HCT116 (cell line): ENCODE measurements around the gene PLEK. TPM values are rescaled to one million over a fixed set of nuclear protein-coding genes. Genes with fewer than 3 reads are reported as not detected.

ENCODE experiments used
- ATAC-seq: fragments of 200-7000 bp; cut with Tn5 transposase; 2 replicates; pipeline ENCODE4 v1.9.1; 2020; ENCODE audit warnings: mild to moderate bottlenecking, moderate library complexity
- BruUV-seq: library from RNA; stranded (reverse); fragments of 400-500 nt; replicated peaks from 2 replicates; lab custom pipeline; 2021; lab: Mats Ljungman, UMichigan
- CTCF ChIA-PET: fragments of 300-600 bp; sonication (Branson Sonifier 250); formaldehyde crosslinking; loops from one replicate; lab custom pipeline; 2021; ENCODE audit warnings: antibody characterized with exemption; lab: Charles Lee
- POLR2A ChIA-PET: fragments of 300-600, 350-600 bp; sonication (Branson Sonifier 250); formaldehyde crosslinking; loops from one replicate; lab custom pipeline; 2021; ENCODE audit warnings: antibody characterized with exemption; lab: Charles Lee
- RAD21 ChIA-PET, 2 experiments: fragments of 300-600 bp; sonication (Branson Sonifier 250); formaldehyde crosslinking; loops; one replicate each; lab custom pipeline; 2023; ENCODE audit warnings: low total read pairs in 2 of 2; ENCODE audit not compliant: uncharacterized antibody in 2 of 2, unreplicated experiment in 2 of 2, low non-redundant PET in 1 of 2; lab: Charles Lee
- DNase-seq: peaks from one replicate; pipeline ENCODE4 v3.0.0-alpha.2; 2010; ENCODE audit warnings: low read depth, low spot score
- H2AFZ ChIP-seq: fragments of 200-600 bp; shearing (Covaris generic), sonication (generic); 2 replicates; pipeline ENCODE4 v1.6.1; 2017; ENCODE audit warnings: low read depth, mixed run types, mixed read lengths, antibody characterized with exemption, low read length; ENCODE audit not compliant: poor library complexity, severe bottlenecking
- H3K27ac ChIP-seq: 2 replicates; pipeline ENCODE4 v1.5.1; 2012; ENCODE audit warnings: low read depth, low read length
- H3K27me3 ChIP-seq: fragments of 200-600 bp; sonication (generic); 2 replicates; pipeline ENCODE4 v1.6.1; 2016; ENCODE audit warnings: mixed run types, low read length, mixed read lengths; ENCODE audit not compliant: insufficient read depth
- H3K36me3 ChIP-seq, 2 experiments: fragments of 200-500 bp in 1 of 2; fragments of 200-600 bp in 1 of 2; sonication (Bioruptor generic) in 1 of 2; sonication (generic) in 1 of 2; 2 replicates each; pipeline versions ENCODE4 v1.5.1 to v1.6.1; 2014 to 2016; ENCODE audit warnings: low read length in 2 of 2, inconsistent platforms in 1 of 2, mixed read lengths in 1 of 2, mixed run types in 1 of 2; ENCODE audit not compliant: insufficient read depth in 2 of 2, control insufficient read depth in 1 of 2
- H3K4me1 ChIP-seq, 2 experiments: fragments of 200-600 bp in 1 of 2; sonication (generic) in 1 of 2; 2 replicates each; pipeline versions ENCODE4 v1.5.1 to v1.6.1; 2012 to 2017; ENCODE audit warnings: low read length in 2 of 2, inconsistent platforms in 1 of 2, mild to moderate bottlenecking in 1 of 2, mixed read lengths in 1 of 2, mixed run types in 1 of 2, moderate library complexity in 1 of 2; ENCODE audit not compliant: insufficient read depth in 2 of 2, control insufficient read depth in 1 of 2
- H3K4me2 ChIP-seq: fragments of 200-600 bp; sonication (generic); 2 replicates; pipeline ENCODE4 v1.6.1; 2017; ENCODE audit warnings: mixed run types, low read length, mixed read lengths
- H3K4me3 ChIP-seq, 2 experiments: fragments of 200-600 bp in 1 of 2; sonication (generic) in 1 of 2; replicated peaks in 1 of 2; 2 replicates each; pipeline ENCODE4 v1.5.1; 2011 to 2016; ENCODE audit warnings: low read length in 2 of 2, control low read depth in 1 of 2, low read depth in 1 of 2, mild to moderate bottlenecking in 1 of 2, mixed read lengths in 1 of 2, mixed run types in 1 of 2
- H3K79me2 ChIP-seq: fragments of 200-600 bp; sonication (generic); 2 replicates; pipeline ENCODE4 v1.6.1; 2017; ENCODE audit warnings: mild to moderate bottlenecking, mixed run types, low read length, moderate library complexity, mixed read lengths; ENCODE audit not compliant: insufficient read depth
- H3K9ac ChIP-seq: fragments of 200-600 bp; sonication (generic); 2 replicates; pipeline ENCODE4 v1.6.1; 2016; ENCODE audit warnings: low read length, mixed read lengths
- H3K9me2 ChIP-seq: fragments of 200-600 bp; sonication (generic), shearing (Covaris generic); 2 replicates; pipeline ENCODE4 v1.6.1; 2017; ENCODE audit warnings: mixed run types, mild to moderate bottlenecking, moderate library complexity; ENCODE audit not compliant: insufficient read depth
- H3K9me3 ChIP-seq, 2 experiments: fragments of 200-500 bp in 1 of 2; fragments of 200-600 bp in 1 of 2; sonication (Bioruptor generic) in 1 of 2; sonication (generic) in 1 of 2; 2 replicates each; pipeline ENCODE4 v1.6.1; 2014 to 2017; ENCODE audit warnings: low read length in 2 of 2, mixed read lengths in 2 of 2, inconsistent platforms in 1 of 2, low read depth in 1 of 2, mild to moderate bottlenecking in 1 of 2, mixed run types in 1 of 2, moderate library complexity in 1 of 2; ENCODE audit not compliant: control insufficient read depth in 1 of 2, insufficient read depth in 1 of 2
- H4K20me1 ChIP-seq: fragments of 200-600 bp; sonication (generic), shearing (Covaris generic); 2 replicates; pipeline ENCODE4 v1.6.1; 2017; ENCODE audit warnings: mixed run types, mild to moderate bottlenecking, moderate library complexity; ENCODE audit not compliant: insufficient read depth
- CBX3 ChIP-seq: IDR thresholded peaks from 2 replicates; pipeline ENCODE4 v1.6.1; 2012; ENCODE audit warnings: low read depth
- EGR1 ChIP-seq: IDR thresholded peaks from 2 replicates; pipeline ENCODE4 v1.6.1; 2012; ENCODE audit warnings: low read depth
- POLR2A ChIP-seq: IDR thresholded peaks from 2 replicates; pipeline ENCODE4 v1.7.0; 2011; ENCODE audit warnings: borderline replicate concordance; ENCODE audit not compliant: insufficient read depth, insufficient read length; ENCODE audit errors: extremely low read depth
- SIN3A ChIP-seq: IDR thresholded peaks from 2 replicates; pipeline ENCODE4 v1.6.1; 2012; ENCODE audit warnings: low read depth
- TCF7L2 ChIP-seq: IDR thresholded peaks from 2 replicates; pipeline ENCODE4 v1.7.0; 2011; ENCODE audit warnings: borderline replicate concordance, inconsistent platforms; ENCODE audit not compliant: insufficient read depth, insufficient read length; ENCODE audit errors: extremely low read depth
- YY1 ChIP-seq: IDR thresholded peaks from 2 replicates; pipeline ENCODE4 v1.6.1; 2011; ENCODE audit warnings: low read length, low read depth, moderate library complexity, mild to moderate bottlenecking; ENCODE audit not compliant: insufficient replicate concordance; ENCODE audit errors: extremely low read depth
- ZFX ChIP-seq: fragments of 450-650 bp; IDR thresholded peaks from 2 replicates; pipeline ENCODE4 v1.6.1; 2017
- intact Hi-C: fragments of 100-400 bp; cut with micrococcal nuclease; formaldehyde crosslinking; loops from 2 replicates; pipeline ENCODE4 v1.10.0; 2022
- total RNA-seq: library from RNA; stranded (reverse); gene quantifications from one replicate; pipeline ENCODE4 v1.2.1, GENCODE V29; 2021; ENCODE audit not compliant: unreplicated experiment
- TF ChIP-seq, protein P1 (sequence below): IDR thresholded peaks from 2 replicates; pipeline ENCODE4 v1.6.1; 2012; ENCODE audit warnings: low read depth
- TF ChIP-seq, protein P2 (sequence below): IDR thresholded peaks from 2 replicates; pipeline ENCODE4 v1.6.1; 2012
- TF ChIP-seq, protein P3 (sequence below), 3 experiments: fragments of 200-600 bp in 1 of 3; sonication (generic) in 1 of 3; IDR thresholded peaks in 2 of 3; conservative IDR thresholded peaks in 1 of 3; 2 replicates each; pipeline ENCODE4 v1.5.1; 2012 to 2017; ENCODE audit warnings: low read depth in 2 of 3, low read length in 2 of 3, antibody characterized with exemption in 1 of 3, borderline replicate concordance in 1 of 3, control low read depth in 1 of 3, mild to moderate bottlenecking in 1 of 3, mixed read lengths in 1 of 3, mixed run types in 1 of 3, moderate library complexity in 1 of 3; ENCODE audit not compliant: insufficient read depth in 1 of 3
- TF ChIP-seq, protein P4 (sequence below): IDR thresholded peaks from 2 replicates; pipeline ENCODE4 v1.6.1; 2011; ENCODE audit warnings: mild to moderate bottlenecking, low read length, moderate library complexity; ENCODE audit not compliant: insufficient replicate concordance; ENCODE audit errors: extremely low read depth

PLEK gene
- total RNA-seq, 1 experiment from 2014 or later: 0.22 TPM

DNA sequence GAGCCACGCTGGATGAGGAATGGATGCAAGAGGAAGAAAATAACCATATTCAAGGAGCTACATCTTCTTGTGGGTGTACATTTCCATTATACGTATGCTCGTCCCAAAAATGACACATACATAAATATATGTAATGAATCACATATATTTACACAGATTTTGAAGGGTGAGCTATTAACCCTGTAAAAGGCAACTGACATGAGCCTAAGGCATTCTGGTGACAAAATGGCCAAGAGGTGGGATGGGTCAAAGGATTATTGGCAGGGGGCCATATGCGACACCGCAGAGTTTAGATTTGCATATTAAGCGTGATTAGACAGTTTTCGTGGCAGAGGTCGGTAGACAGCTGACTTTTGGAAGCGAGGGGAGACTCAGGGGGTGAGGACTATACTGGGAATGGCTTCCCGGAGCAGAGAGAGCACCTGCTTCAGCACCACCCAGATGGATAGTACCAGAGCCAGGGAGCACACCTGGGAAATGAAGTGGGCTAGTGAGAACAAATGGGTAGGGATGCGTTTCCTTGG is 44.9 kb upstream of the PLEK start:
- ChIA-PET CTCF (no interaction called here), RAD21 (no interaction called here), POLR2A (no interaction called here)
- Histone ChIP-seq H3K27ac (no peak overlapping the region), H3K4me3 (no peak overlapping the region), H3K9me3 (no peaks in the 10 kb centered on the region), H2AFZ (no peak overlapping the region), H4K20me1 (no peaks in the 10 kb centered on the region), H3K4me2 (no peak overlapping the region), H3K4me1 (no peaks in the 10 kb centered on the region), H3K9ac (no peak overlapping the region), H3K79me2 (no peaks in the 10 kb centered on the region), H3K9me2 (no peaks in the 10 kb centered on the region), H3K36me3 (no peaks in the 10 kb centered on the region), H3K27me3 (no peaks in the 10 kb centered on the region)
- ATAC-seq: no peak
- no peak for DNase-seq
- no TSS peak for BruUV-seq
- TF ChIP-seq CBX3: no peak
- TF ChIP-seq, protein P1, sequence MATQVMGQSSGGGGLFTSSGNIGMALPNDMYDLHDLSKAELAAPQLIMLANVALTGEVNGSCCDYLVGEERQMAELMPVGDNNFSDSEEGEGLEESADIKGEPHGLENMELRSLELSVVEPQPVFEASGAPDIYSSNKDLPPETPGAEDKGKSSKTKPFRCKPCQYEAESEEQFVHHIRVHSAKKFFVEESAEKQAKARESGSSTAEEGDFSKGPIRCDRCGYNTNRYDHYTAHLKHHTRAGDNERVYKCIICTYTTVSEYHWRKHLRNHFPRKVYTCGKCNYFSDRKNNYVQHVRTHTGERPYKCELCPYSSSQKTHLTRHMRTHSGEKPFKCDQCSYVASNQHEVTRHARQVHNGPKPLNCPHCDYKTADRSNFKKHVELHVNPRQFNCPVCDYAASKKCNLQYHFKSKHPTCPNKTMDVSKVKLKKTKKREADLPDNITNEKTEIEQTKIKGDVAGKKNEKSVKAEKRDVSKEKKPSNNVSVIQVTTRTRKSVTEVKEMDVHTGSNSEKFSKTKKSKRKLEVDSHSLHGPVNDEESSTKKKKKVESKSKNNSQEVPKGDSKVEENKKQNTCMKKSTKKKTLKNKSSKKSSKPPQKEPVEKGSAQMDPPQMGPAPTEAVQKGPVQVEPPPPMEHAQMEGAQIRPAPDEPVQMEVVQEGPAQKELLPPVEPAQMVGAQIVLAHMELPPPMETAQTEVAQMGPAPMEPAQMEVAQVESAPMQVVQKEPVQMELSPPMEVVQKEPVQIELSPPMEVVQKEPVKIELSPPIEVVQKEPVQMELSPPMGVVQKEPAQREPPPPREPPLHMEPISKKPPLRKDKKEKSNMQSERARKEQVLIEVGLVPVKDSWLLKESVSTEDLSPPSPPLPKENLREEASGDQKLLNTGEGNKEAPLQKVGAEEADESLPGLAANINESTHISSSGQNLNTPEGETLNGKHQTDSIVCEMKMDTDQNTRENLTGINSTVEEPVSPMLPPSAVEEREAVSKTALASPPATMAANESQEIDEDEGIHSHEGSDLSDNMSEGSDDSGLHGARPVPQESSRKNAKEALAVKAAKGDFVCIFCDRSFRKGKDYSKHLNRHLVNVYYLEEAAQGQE: peak; percentile 47
- intact Hi-C loops: no loop called here

DNA sequence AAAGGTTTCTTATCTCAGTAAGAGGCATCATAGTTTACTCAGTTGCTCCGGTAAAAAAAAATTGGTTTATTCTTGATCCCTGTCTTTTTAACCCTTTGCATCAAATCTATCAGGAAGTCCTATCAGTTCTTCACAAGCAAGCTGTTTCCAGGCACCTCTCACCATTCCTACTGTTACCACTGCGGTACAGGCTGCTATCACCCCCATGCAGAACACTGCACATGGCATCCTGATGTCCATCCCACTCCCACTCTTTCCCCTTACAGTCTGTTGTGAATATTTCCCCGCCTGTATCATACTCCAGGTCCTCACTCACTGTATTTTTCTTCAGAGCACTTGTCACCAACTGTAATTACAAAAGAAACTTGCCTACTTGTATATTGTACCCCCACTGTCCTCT is 40.0 kb upstream of the PLEK start:
- H3K4me3 ChIP-seq: no peak overlapping the region
- intact Hi-C loops: no loop called here
- ChIA-PET RAD21 (no interaction called here), CTCF (no interaction called here), POLR2A (no interaction called here)
- no peaks in the 10 kb centered on the region for H3K79me2 ChIP-seq
- no peak for DNase-seq
- no peak overlapping the region for H3K4me2 ChIP-seq
- H3K9me2 ChIP-seq: no peaks in the 10 kb centered on the region
- TF ChIP-seq POLR2A (no peak), CBX3 (no peak), YY1 (no peak), EGR1 (no peak), TCF7L2 (no peak), ZFX (no peak), SIN3A (no peak)
- TF ChIP-seq, protein P2, sequence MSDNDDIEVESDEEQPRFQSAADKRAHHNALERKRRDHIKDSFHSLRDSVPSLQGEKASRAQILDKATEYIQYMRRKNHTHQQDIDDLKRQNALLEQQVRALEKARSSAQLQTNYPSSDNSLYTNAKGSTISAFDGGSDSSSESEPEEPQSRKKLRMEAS: no peak
- TF ChIP-seq, protein P3, sequence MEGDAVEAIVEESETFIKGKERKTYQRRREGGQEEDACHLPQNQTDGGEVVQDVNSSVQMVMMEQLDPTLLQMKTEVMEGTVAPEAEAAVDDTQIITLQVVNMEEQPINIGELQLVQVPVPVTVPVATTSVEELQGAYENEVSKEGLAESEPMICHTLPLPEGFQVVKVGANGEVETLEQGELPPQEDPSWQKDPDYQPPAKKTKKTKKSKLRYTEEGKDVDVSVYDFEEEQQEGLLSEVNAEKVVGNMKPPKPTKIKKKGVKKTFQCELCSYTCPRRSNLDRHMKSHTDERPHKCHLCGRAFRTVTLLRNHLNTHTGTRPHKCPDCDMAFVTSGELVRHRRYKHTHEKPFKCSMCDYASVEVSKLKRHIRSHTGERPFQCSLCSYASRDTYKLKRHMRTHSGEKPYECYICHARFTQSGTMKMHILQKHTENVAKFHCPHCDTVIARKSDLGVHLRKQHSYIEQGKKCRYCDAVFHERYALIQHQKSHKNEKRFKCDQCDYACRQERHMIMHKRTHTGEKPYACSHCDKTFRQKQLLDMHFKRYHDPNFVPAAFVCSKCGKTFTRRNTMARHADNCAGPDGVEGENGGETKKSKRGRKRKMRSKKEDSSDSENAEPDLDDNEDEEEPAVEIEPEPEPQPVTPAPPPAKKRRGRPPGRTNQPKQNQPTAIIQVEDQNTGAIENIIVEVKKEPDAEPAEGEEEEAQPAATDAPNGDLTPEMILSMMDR (IDR thresholded peaks at IDR 0.05 in 2 of 3, conservative IDR thresholded peaks at IDR 0.05 in 1 of 3; ENCODE audit: borderline replicate concordance in 1 of 3, insufficient read depth in 1 of 3, low read depth in 2 of 3, low read length in 2 of 3): no peak
- TF ChIP-seq, protein P4, sequence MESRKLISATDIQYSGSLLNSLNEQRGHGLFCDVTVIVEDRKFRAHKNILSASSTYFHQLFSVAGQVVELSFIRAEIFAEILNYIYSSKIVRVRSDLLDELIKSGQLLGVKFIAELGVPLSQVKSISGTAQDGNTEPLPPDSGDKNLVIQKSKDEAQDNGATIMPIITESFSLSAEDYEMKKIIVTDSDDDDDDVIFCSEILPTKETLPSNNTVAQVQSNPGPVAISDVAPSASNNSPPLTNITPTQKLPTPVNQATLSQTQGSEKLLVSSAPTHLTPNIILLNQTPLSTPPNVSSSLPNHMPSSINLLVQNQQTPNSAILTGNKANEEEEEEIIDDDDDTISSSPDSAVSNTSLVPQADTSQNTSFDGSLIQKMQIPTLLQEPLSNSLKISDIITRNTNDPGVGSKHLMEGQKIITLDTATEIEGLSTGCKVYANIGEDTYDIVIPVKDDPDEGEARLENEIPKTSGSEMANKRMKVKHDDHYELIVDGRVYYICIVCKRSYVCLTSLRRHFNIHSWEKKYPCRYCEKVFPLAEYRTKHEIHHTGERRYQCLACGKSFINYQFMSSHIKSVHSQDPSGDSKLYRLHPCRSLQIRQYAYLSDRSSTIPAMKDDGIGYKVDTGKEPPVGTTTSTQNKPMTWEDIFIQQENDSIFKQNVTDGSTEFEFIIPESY: no peak
- H3K27me3 ChIP-seq: no peaks in the 10 kb centered on the region
- H3K4me1 ChIP-seq: no peaks in the 10 kb centered on the region
- BruUV-seq: no TSS peak
- no peak overlapping the region for H3K9ac ChIP-seq
- no peaks in the 10 kb centered on the region for H3K36me3 ChIP-seq
- H3K9me3 ChIP-seq: no peaks in the 10 kb centered on the region
- no peaks in the 10 kb centered on the region for H4K20me1 ChIP-seq
- no peak overlapping the region for H3K27ac ChIP-seq
- no peak for ATAC-seq
- no peak overlapping the region for H2AFZ ChIP-seq
